Gastrocnemius medialis (tissue), 4 donors: ENCODE results near the gene ZNF236. TPM values are rescaled to one million over a fixed set of nuclear protein-coding genes. Genes with fewer than 3 reads are reported as not detected.

Experiments
- ATAC-seq, 2 donors: fragments of 150-250 bp; one replicate each; pipeline ENCODE4 v1.9.1; 2016
- DNase-seq, 2 donors: peaks; one replicate each; pipeline ENCODE4 v3.0.0-alpha.2; 2019
- H3K27ac ChIP-seq, 4 donors: fragments of 200-600 bp; sonication (generic); 1 replicate in 1 of 4; 2 replicates in 3 of 4; pipeline ENCODE4 v1.5.1; 2016 to 2018; ENCODE audit warnings: mild to moderate bottlenecking in 2 of 4, moderate library complexity in 1 of 4
- H3K27me3 ChIP-seq, 3 donors: fragments of 200-600 bp; sonication (generic) in 2 of 3; 1 replicate in 1 of 3; 2 replicates in 2 of 3; pipeline versions ENCODE4 v1.5.1 to v1.6.0; 2016 to 2019; ENCODE audit warnings: mild to moderate bottlenecking in 1 of 3, moderate library complexity in 1 of 3
- H3K36me3 ChIP-seq, 2 donors: fragments of 200-600 bp; sonication (generic) in 1 of 2; one replicate each; pipeline ENCODE4 v1.5.1; 2017 to 2018
- H3K4me1 ChIP-seq, 2 donors: fragments of 200-600 bp; sonication (generic) in 1 of 2; one replicate each; pipeline ENCODE4 v1.5.1; 2016 to 2017; ENCODE audit warnings: mild to moderate bottlenecking in 2 of 2
- H3K4me3 ChIP-seq, 4 donors: fragments of 200-600 bp; sonication (generic) in 3 of 4; 1 replicate in 1 of 4; 2 replicates in 3 of 4; pipeline ENCODE4 v1.5.1; 2016 to 2019; ENCODE audit warnings: mild to moderate bottlenecking in 2 of 4
- H3K9me3 ChIP-seq, 3 donors: fragments of 200-600 bp; sonication (generic) in 2 of 3; 1 replicate in 1 of 3; 2 replicates in 2 of 3; pipeline ENCODE4 v1.5.1; 2016 to 2019
- POLR2A ChIP-seq, 2 donors: fragments of 450-650 bp; IDR thresholded peaks; one replicate each; pipeline ENCODE4 v1.6.1; 2017; ENCODE audit warnings: antibody characterized with exemption in 2 of 2, mild to moderate bottlenecking in 2 of 2, moderate library complexity in 2 of 2
- in situ Hi-C, 4 donors: fragments of 200-750 bp; cut with MboI; loops; one replicate each; pipeline versions ENCODE4 v1.15.0 to v1.8.0; 2017; ENCODE audit warnings: low sequenced_read_pairs in 4 of 4
- intact Hi-C: fragments of 100-400 bp; cut with DNase I; formaldehyde crosslinking; loops from one replicate; pipeline ENCODE4 v1.15.1; 2023; ENCODE audit warnings: low total_unique reads
- total RNA-seq, 4 donors: library from RNA; depleted of rRNA; stranded (reverse); fragments of >200 nt; gene quantifications; one replicate each; pipeline versions ENCODE4 v1.1.0 to v1.2.3, GENCODE V29; 2016
- TF ChIP-seq, protein P1 (sequence below), 5 experiments: fragments of 450-650 bp in 3 of 5; fragments of 200-600 bp in 2 of 5; sonication (generic) in 2 of 5; IDR thresholded peaks in 4 of 5; conservative IDR thresholded peaks in 1 of 5; 1 replicate in 4 of 5; 2 replicates in 1 of 5; pipeline ENCODE4 v1.5.1; 2016 to 2019; ENCODE audit warnings: antibody characterized with exemption in 5 of 5, mild to moderate bottlenecking in 3 of 5, moderate library complexity in 3 of 5

Gene ZNF236
- total RNA-seq, 4 donors from 2014 or later: 6.2 to 7.1 (median 6.5) TPM

DNA sequence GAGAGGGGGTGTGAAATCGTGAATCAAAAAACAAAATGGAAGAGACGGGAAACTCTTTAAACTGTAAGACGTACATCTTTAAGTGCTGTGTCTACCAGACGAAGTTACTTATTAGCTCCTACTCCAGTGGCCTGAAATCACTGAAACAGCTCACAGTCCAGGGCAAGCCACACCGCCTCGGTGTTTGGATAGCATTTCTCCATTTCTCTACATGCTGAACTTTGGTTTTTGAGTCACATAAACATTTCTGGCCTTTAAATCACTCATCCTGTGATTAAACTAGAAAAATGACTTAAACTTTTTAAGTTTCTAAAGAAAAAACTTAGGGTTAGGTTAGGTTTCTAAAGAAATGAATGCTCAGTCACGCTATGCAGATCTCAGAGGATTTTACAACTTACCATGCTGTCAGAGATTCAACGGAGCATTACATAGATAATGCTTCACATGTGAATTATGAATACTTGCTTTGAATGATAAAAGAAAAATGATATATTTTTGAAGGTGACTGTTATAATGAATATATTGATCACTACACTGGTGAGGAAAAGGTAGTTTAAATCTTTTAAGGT is 171.8 kb downstream of the ZNF236 start:
- no peak overlapping the region for H3K4me3 ChIP-seq
- DNase-seq: no peak
- no peaks in the 10 kb centered on the region for H3K27me3 ChIP-seq
- intact Hi-C loops (no loop called here), in situ Hi-C loops (loop anchor here in 3 of 4 donors (10.0 to 25.0 kb wide), 3 partner anchors 182 to 218 kb away; partner anchors contain the start of gene ZNF236 (in 1 of the 3))
- H3K27ac ChIP-seq: no peak overlapping the region
- H3K9me3 ChIP-seq: no peaks in the 10 kb centered on the region
- ATAC-seq: no peak
- H3K36me3 ChIP-seq: no peaks in the 10 kb centered on the region
- no peaks in the 10 kb centered on the region for H3K4me1 ChIP-seq
- no peak for TF ChIP-seq POLR2A (IDR thresholded peaks at IDR 0.05)
- TF ChIP-seq, protein P1, sequence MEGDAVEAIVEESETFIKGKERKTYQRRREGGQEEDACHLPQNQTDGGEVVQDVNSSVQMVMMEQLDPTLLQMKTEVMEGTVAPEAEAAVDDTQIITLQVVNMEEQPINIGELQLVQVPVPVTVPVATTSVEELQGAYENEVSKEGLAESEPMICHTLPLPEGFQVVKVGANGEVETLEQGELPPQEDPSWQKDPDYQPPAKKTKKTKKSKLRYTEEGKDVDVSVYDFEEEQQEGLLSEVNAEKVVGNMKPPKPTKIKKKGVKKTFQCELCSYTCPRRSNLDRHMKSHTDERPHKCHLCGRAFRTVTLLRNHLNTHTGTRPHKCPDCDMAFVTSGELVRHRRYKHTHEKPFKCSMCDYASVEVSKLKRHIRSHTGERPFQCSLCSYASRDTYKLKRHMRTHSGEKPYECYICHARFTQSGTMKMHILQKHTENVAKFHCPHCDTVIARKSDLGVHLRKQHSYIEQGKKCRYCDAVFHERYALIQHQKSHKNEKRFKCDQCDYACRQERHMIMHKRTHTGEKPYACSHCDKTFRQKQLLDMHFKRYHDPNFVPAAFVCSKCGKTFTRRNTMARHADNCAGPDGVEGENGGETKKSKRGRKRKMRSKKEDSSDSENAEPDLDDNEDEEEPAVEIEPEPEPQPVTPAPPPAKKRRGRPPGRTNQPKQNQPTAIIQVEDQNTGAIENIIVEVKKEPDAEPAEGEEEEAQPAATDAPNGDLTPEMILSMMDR (IDR thresholded peaks at IDR 0.05 in 4 of 5, conservative IDR thresholded peaks at IDR 0.05 in 1 of 5): no peak

DNA sequence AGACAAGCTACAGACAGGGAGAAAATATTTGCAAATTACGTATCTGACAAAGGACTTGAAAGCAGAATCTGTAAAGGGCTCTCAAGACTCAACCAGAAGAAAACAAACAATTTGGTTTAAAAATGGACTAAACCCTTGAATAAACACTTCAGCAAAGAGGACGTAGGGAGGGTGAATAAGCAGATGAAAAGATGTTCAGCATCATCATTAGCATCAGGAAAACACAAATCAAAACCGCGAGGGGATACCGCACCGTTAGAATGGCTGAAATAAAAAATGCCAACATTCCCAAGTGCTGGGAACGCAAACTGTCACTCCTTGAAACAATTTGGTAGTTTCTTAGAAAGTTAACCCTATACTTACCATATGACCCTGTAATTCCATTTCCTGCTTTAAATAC is 173.5 kb downstream of the ZNF236 start:
- Histone ChIP-seq H3K36me3 (no peaks in the 10 kb centered on the region), H3K4me3 (no peak overlapping the region), H3K9me3 (no peaks in the 10 kb centered on the region), H3K27me3 (no peaks in the 10 kb centered on the region), H3K27ac (no peak overlapping the region), H3K4me1 (no peaks in the 10 kb centered on the region)
- in situ Hi-C loops (loop anchor here in 3 of 4 donors (10.0 to 25.0 kb wide), 3 partner anchors 184 to 216 kb away; partner anchors contain the start of gene ZNF236 (in 1 of the 3)), intact Hi-C loops (no loop called here)
- no peak for ATAC-seq
- TF ChIP-seq, protein P1 (IDR thresholded peaks at IDR 0.05 in 4 of 5, conservative IDR thresholded peaks at IDR 0.05 in 1 of 5): no peak
- TF ChIP-seq POLR2A (IDR thresholded peaks at IDR 0.05): no peak
- no peak for DNase-seq

DNA sequence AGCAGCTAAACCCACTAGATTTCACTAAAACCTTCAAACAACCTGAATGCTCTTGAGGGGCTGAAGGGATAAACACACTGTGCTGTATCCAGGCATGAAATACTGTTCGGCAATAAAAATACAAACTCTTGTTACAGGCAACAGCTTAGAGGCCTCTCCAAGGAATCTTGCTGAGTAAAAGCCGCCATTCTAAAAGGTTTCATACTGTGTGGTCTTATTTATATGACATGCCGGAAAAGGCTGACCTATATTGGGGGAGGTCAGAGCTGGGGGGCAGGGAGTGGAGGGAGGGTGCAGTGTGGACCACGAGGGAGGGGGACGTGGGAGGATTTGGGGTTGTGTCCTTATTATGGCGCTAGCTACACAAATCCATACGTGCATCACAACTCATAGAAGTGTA is 174.1 kb downstream of the ZNF236 start:
- ATAC-seq (no peak), DNase-seq (no peak)
- in situ Hi-C loops (loop anchor here in 3 of 4 donors (10.0 to 25.0 kb wide), 3 partner anchors 184 to 216 kb away; partner anchors contain the start of gene ZNF236 (in 1 of the 3)), intact Hi-C loops (no loop called here)
- Histone ChIP-seq H3K36me3 (no peaks in the 10 kb centered on the region), H3K27me3 (no peaks in the 10 kb centered on the region), H3K4me3 (no peak overlapping the region), H3K4me1 (no peaks in the 10 kb centered on the region), H3K9me3 (no peaks in the 10 kb centered on the region), H3K27ac (no peak overlapping the region)
- TF ChIP-seq POLR2A (IDR thresholded peaks at IDR 0.05): no peak
- TF ChIP-seq, protein P1 (IDR thresholded peaks at IDR 0.05 in 4 of 5, conservative IDR thresholded peaks at IDR 0.05 in 1 of 5): no peak

GRCh38 chr18:76997951-76998808 is 175.8 kb downstream of the ZNF236 start:
- Histone ChIP-seq H3K27ac (no peak overlapping the region), H3K9me3 (no peaks in the 10 kb centered on the region), H3K4me1 (peaks cover 0 to 5% of the 10 kb centered on the region in 2 donors), H3K36me3 (no peaks in the 10 kb centered on the region), H3K4me3 (no peak overlapping the region), H3K27me3 (no peaks in the 10 kb centered on the region)
- DNase-seq (no peak), ATAC-seq (no peak)
- in situ Hi-C loops: loop anchor here in 3 of 4 donors (10.0 to 25.0 kb wide), 3 partner anchors 186 to 214 kb away; partner anchors contain the start of gene ZNF236 (in 1 of the 3)
- TF ChIP-seq, protein P1 (IDR thresholded peaks at IDR 0.05 in 4 of 5, conservative IDR thresholded peaks at IDR 0.05 in 1 of 5): no peak
- intact Hi-C loops: no loop called here
